Loucy (cell line): ENCODE measurements around the gene RBM25.

Experiments used
- EZH2phosphoT487 ChIP-seq: fragments of 200-600 bp; IDR thresholded peaks from 2 replicates; pipeline ENCODE4 v1.6.1; 2018; ENCODE audit warnings: antibody characterized with exemption, mild to moderate bottlenecking, moderate library complexity, borderline replicate concordance
- TF ChIP-seq, protein P1 (sequence below): fragments of 200-600 bp; sonication (generic); conservative IDR thresholded peaks from 2 replicates; pipeline ENCODE4 v1.5.1; 2014; ENCODE audit warnings: mild to moderate bottlenecking, antibody characterized with exemption, low read length

DNA sequence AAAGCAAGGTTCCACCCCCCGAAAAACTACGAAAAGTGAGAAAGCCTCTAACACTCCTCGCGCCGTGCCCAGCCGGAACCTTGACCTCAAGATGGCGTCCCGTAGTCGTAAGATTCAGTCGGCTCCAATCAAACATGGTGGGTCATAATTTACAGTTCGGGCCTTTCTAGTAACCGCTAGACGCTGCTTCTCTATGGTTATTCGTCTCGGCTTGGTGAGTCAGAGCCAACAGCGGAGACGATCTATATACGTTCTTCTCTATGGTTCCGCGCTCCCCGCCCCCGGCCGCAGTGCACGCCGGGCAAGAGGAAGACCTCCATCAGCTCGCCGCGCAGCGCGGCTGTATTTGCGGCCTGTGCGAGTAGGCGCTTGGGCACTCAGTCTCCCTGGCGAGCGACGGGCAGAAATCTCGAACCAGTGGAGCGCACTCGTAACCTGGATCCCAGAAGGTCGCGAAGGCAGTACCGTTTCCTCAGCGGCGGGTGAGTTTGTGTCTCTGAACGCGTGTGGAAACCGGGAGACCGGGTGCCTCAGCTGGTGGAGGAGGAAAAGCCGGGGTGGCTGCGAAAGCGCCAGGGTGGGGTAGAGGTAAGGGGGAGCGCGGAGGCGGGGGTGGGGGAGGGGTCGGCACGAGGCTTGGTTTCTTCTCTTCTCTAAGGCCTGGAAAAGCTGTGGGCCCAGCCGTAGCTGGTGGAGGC, at the start of gene RBM25:
- TF ChIP-seq, protein P1, sequence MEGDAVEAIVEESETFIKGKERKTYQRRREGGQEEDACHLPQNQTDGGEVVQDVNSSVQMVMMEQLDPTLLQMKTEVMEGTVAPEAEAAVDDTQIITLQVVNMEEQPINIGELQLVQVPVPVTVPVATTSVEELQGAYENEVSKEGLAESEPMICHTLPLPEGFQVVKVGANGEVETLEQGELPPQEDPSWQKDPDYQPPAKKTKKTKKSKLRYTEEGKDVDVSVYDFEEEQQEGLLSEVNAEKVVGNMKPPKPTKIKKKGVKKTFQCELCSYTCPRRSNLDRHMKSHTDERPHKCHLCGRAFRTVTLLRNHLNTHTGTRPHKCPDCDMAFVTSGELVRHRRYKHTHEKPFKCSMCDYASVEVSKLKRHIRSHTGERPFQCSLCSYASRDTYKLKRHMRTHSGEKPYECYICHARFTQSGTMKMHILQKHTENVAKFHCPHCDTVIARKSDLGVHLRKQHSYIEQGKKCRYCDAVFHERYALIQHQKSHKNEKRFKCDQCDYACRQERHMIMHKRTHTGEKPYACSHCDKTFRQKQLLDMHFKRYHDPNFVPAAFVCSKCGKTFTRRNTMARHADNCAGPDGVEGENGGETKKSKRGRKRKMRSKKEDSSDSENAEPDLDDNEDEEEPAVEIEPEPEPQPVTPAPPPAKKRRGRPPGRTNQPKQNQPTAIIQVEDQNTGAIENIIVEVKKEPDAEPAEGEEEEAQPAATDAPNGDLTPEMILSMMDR = no peak
- TF ChIP-seq EZH2phosphoT487 = no peak
